HG02885 (cell line): ENCODE results near the gene AUTS2.
"Not testable (repeated sequence)": the region's sequence is repeated elsewhere in the genome, so short reads cannot be mapped to it uniquely, and the experiment has no call there.

Experiments
- ATAC-seq: cut with Tn5 transposase; IDR thresholded peaks from one replicate; pipeline ENCODE4 v1.9.1; 2021; ENCODE audit warnings: mild to moderate bottlenecking; ENCODE audit not compliant: unreplicated experiment, poor library complexity

Gene AUTS2

DNA sequence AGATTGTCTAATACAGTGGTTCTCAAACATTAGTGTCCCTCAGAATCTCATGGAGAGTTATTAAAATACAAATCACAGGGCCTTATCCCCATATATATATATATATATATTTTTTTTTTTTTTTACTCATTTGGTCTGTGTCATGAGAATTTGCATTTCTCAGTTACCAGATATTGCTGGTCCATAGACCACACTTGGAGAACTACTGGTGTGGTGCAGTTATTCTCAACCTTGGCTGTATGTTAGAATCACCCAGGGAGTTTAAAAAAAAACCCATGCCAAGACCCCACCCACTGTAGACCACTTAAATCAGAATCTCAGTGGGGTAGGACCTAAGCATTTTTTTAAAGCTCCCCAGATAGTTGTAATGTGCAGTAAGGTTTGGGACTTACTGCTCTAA, 179.9 kb downstream of the AUTS2 start:
- peak; percentile 68 for ATAC-seq

DNA sequence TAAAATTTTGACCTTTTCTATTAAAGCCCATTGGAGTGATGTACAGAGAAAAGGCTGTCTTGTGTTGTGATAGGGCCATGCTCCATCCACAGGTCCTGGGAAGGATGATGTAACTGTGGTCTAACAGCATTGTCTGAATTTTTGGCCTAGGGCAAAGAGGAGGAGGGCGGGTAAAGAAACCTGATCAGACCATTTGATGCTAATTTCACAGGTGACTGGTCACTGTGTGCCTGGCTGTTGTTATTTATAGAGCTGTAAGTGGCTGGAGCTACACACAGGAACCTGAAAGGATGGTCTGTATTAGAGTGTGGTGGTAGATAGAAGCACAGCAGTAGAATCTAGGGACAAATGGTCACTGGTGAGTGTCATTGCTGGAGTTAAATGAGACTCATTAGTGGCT, 182.1 kb downstream of the AUTS2 start:
- ATAC-seq, result no peak

DNA sequence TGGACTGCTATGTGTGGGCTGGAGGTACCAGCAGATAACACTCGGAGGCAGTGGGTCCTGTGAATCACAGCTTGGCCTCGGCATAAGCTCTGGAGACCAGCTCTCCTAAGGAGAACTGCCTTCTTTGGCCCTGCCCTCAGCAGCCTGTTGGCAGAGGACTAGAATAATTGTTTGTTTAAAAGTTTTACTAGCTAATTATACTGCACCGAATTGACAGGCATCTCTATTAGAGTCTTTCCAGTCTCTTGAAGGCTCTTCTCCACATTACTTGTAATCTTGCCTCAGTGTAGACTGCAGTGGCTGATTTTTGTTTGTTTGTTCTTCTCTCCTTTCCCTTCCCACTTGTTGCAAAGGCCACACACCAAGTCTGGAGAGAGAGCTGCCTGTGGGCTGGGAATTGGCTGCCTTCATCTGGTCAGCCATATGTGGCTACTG, 183.2 kb downstream of the AUTS2 start:
- ATAC-seq, result no peak

DNA sequence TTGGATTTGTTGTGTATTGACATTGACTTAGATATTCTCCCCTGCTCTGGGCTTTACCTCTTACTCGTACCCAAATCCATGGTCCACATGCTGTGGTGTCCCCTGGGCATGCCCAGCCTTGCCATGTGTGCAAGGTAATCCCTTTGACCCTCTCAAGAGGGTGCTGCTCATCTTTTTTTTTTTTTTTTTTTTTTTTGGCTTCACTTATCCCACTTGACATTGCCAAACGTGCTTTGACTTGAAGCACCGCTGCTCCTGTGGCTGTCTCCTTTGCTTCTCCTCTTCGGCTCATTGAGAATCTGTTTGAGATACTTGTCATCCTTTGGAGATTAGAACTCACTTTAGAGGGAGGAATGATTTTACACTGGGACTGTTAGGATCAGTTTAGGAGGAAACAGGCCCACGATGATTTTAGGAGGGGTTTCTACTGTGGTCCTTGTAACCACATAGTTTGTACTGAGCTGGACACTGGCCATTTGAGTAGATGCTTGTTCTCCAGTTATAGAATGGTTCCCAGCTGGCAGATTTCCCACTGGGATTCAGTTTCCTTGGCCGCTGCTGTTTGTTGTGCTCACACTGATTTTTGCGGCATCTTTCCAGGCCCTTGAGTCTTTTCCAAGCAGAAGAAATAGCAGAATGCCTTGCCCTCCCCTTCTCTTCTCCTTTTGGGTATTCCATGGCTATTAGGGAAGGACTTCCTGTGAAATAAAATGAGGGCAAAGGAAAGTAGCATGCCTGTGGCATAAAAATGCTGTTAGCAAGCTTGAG, 184.8 kb downstream of the AUTS2 start:
- no peak for ATAC-seq

DNA sequence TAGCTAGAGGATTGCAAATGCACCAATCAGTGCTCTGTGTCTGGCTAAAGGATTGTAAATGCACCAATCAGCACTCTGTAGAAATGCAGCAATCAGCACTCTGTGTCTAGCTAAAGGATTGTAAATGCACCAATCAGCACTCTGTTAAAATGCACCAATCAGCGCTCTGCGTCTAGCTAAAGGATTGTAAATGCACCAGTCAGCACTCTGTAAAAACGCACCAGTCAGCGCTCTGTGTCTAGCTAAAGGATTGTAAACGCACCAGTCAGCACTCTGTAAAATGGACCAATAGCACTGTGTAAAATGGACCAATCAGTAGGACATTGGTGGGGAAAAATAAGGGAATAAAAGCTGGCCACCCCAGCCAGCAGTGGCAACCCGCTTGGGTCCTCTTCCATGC, 187.9 kb downstream of the AUTS2 start:
- ATAC-seq, result not testable (repeated sequence)

DNA sequence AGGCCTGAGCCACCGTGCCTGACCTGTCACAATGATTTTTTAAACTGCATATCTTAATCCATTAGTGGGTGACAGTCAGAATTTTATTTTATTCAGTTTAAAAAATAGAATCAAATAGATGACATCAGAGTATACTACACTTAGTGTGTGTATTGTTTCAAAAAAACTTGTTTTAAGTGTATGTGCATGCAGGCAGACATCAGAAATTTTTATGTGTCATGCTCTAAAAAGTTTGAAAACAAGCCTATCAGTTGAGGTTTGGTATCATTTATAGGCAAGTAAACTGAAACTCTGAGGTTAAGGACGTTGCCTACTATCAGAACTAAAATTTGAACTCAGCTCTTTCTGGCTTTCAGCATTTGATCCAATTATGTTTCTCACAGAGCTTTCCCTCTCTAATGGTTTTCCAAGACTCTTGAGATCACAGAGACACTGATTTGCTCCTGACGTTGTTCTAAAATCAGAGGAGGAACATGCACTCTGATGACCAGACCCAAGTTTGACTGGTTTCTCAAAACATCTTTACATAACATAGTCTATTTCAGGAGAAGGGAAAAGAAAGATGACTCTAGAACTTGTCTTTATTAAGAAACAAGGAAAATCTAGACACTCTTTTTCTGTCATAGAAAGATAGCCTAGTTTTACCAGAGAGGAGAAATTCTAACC, 188.6 kb downstream of the AUTS2 start:
- no peak for ATAC-seq

DNA sequence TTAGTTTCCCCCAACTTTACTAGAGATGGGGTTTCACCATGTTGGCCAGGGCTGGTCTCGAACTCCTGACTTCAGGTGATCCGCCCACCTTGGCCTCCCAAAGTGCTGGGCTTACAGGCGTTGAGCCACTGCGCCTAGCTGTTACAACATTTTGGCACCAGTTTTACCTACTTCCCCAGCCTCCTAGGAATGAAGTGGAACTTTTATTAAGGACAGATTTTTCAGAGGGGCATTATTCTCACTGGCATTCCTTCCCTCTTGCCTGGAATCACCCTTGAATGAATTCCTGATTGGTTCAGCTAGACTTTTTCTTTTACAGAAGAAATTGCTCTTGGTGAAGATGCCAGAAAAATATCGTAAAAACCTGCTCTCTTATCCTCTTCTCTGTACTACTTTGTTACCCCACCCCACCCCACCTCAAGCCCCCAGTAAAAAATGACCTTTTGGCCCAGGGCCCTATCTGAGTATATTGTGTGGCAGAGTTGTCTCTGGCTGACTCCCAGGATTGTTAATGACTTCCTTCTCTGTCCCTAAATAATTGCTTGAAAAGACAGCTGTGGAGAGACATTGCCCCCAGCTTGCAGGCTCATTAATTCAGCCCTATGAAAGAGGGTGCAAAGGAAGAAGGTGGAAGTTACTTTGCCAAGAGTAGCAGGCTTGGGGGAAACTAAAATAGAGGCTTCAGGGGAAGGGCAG, 189.6 kb downstream of the AUTS2 start:
- no peak for ATAC-seq

DNA sequence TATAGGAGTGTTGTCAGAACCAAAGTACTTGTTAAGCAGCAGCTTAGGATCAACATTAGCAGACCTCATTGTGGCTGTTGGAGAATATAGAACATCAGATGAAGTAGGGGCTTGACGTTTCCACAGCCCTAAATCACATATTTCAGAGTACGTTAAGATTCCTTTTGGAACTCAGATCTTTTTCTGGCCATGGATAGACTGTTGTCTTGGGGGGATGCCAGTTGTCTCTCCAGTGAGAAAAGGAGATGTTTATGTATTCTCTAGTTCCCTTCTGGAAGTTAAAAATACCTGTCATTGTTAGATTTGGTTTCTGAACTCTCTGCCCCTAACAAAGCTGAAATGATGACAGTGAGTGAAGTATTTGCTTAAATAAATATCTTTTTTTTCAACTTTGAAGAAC, 191.3 kb downstream of the AUTS2 start:
- no peak for ATAC-seq

DNA sequence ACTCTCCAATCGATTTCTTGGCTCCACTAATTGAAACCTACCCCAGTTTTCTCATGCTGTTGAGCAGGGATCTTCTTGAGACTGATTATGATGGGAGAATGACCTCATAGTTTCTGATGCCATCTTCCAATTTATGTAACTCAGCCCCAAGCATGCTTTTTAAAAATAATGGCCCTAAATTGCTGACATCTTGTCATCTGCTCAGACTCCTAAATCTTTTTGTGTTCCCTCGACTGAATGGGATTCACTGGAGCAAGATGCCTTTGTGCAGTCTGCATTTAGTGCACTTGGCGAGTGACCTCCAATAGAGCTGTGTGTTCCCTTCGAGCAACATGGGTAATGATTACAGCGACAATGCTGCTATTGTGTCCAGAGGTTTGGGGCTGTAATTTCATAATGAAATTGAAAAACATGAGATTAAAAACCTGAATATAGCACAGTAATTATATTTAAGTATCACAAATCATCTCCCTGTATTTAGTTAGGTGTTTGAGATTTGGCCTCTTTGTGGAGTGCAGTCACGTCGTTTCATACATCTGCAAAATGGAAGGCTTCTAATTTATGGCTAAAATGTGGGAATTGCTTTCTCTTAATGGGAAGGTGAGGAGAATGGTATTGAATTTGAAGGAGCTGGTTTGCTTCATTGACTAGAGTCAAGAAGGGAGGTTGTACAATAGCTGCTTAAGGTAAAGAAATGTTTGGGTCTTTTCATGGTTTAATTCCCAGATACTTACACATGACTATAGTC, 192.9 kb downstream of the AUTS2 start:
- ATAC-seq, result no peak

DNA sequence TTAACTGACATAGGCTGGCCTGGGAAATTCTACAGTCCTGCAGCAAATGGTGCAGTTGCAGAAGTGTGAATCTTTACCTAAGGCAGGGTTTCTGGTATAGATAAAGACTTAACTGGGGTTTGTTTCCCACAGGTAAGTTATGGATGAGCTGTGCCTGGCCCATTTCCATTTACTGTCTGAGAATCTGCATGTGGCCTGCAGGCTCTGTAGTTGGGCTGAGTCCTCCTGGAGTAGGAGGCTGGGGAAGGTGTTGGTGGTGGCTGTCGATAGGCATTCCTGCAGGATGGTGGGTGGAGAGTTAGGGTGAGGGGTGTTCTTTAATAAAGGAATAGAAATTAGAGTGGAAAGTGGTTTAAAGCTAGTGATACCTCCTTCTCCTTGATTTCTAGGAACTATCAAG, 193.5 kb downstream of the AUTS2 start:
- no peak for ATAC-seq

DNA sequence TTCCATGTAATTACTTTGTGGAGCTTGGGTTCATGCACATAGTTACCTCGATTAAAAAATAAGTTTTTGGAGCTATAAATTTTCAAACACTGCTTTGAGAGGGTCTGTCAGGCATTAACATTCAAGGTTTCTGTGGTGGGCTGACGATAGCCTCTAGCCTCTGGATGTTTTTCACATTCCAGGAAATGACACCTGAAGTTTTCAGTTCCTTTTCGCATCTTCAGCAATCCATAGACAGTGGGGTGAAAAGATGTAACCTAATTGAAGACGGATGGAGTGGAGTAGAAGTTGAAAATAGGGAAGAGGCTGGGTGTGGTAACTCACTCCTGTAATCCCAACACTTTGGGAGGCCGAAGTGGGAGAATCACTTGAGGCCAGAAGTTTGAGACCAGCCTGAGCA, 197.7 kb downstream of the AUTS2 start:
- no peak for ATAC-seq

DNA sequence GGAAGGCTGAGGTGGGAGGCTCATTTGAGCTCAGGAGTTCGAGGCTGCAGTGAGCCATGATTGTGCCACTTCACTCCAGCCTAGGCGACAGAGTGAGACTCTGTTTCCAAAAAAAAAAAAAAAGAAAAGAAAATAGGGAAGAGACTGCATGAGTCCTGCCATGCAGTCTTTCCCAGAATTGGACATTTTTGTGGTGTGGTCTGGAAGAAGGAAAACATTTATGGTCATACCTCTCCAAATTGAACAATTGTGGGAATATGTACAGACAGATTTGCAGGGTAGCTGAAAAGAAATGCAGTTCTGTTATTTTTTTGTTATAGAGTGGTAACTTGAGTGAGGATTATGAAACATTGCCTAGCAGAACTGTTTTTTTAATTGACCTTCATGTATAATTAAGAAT, 198.1 kb downstream of the AUTS2 start:
- no peak for ATAC-seq

DNA sequence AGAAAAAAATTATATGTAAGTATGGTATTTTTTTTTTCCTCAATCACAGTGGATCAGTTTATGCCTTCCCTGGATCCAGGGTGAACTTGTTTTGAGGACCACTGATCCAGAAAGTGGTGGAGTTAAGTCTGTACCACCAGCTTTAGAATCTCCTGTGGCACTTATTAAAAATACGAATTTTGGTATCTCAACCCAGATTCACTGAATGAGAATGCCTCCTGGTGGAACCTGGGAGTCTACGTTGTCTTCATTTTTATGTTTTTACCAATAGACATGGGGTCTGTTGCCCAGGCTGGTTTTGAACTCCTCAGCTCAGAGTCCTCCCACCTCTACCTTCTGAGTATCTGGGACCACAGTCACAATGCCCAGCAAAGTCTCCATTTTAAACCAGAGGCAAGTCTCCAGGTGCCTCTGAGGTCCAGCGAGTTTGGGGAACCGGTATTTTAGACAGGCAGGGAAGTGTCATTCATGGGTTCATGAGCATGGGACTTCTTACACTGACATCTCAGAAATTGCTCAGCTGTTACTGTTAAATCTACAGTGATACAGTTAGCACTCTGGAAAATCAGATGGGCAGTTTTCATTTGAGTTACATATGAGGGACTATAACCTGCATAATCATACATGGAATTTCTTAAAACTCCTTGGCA, 200.9 kb downstream of the AUTS2 start:
- no peak for ATAC-seq

DNA sequence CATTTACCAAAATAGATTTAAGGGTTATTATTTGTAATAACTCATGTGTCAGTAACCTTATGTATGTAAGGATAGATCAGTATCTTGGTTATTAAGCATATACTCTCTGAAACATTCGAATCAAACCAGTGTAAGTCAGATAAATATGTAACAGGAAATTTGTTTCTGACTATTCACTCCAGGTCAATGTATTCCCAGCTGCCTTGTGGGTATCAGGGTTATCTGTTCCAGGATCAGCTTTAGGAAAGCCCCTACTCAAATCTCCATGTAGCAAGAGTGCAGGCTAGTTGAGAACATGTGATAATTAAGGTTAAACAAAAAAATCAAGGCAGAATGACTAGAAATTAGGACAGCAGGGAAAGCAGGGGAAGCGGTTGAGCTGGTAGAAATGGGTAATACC, 201.7 kb downstream of the AUTS2 start:
- no peak for ATAC-seq

DNA sequence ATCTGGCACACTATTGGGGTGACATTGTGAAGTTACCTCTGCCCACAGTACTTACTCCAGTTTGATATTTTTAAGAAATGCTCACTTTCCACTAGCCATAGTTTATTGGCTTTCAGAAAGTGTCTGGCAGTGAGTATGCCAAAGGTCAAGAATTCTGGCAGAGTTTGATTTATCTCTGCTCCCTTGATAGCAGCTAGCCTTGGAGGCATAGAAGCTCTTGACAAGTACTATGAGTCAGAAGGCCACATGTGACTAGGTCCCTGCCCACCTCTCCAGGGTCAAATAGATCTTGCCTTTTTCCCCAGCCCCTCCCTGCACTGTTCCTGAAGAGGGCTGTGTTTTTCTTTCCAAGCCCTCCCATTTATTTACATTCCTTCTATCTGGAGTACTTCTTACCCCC, 202.2 kb downstream of the AUTS2 start:
- ATAC-seq, result no peak

DNA sequence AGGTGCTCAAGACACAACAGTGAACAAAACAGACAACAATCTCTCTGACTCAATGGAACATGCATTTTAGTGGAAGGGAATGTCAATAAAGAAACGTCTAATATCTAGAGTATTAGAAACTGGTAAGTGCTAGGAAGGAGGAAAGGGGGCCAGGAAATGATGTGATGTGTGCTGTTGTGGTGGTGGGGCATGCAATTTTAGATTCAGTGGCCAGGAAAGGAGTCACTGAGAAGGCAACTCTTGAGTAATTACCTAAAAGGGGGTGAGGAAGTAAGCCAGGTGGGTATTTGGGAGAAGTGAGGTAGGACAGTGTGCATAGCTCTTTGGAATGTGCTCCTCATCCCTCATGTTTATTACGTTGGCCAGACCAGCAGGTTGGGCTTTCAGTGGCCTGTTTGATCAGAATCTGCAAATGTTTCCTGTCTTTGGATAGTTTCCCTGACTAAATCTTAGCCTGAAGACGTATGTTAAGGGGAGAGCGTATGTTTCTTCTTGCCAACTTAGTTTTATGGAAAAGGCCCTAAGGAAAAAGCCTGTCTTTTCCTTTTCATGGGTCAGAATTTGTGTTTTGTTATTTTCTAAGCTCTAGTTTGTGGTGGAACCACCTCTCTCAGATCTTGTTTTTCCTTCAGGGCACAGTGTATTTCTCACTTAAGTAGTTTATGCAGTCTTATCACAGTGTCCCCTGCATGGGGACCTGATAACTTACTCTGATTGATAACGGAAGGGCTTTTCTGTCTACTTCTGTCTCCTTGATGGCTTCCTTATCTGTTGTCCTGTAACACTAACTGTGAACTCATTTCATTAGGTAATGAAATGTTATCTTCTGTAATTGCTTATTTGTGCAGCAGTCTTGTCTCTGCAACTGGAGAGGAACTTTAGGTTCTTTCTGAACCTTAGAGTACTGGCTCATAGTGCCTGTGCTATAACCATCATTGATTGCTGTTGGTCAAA, 203.7 kb downstream of the AUTS2 start:
- no peak for ATAC-seq

DNA sequence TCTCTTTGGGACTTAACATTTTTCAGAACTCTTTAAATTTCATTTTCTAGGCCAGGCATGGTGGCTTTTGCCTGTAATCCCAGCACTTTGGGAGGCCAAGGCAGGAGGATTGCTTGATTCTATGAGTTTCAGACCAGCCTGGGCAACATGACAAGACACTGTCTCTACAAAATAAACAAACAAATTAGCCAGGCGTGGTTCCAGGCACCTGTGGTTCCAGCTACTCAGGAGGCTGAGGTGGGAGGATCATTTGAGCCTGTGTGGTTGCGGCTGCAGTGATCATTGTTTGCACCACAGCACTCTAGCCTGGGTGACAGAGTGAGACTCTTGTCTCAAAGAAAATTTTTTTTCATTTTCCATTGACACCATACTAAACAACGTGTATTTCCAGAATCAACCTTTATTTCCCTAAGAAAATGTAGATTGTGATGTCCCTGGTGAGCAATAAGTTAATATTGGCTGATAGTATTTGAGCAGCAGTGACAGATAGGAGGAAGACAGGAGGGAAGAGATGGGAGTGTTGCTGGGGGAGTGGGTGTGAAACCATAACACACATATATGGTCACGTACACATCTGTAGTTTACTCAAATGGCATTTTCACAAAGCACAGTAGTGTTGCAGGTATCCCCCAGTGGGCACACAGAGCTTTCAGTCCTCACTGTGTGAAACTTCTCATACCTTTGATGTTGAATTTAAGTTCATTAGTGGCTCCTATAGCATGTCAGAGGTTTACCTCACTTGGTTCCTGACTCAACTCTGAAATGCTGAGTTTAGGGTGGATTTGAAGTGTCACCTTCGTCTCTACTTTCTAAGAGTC, 205.6 kb downstream of the AUTS2 start:
- ATAC-seq, result peak; percentile 89

DNA sequence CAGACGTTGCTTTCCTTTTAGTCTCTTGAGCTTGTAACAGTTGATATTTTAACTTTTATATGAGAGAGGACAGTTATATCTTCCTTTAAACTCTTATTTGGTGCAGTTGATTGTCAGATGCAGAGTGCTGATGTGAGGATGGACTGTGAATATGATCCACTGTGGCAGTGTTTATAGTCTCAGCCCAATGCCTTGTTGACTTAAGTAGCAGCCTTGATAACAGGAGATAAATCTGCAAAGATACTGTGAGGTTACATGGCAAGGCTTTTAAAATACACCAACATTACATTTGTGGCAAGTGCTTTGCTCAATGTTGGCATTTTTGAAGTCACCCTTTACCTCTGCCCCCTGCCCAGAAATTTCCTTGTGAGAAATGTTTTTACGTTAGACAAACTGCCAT, 206.7 kb downstream of the AUTS2 start:
- ATAC-seq, result no peak
